ENCODE results near the gene ICA1. TPM values are rescaled to one million over a fixed set of nuclear protein-coding genes. Genes with fewer than 3 reads are reported as not detected.
A peak's percentile ranks its signal among the peaks of the same experiment; 100 is the strongest.
"Not testable (repeated sequence)": the region's sequence is repeated elsewhere in the genome, so short reads cannot be mapped to it uniquely, and the experiment has no call there.

Gene ICA1
- total RNA-seq, 1 donor from 2014 or later: 25.5 TPM

DNA sequence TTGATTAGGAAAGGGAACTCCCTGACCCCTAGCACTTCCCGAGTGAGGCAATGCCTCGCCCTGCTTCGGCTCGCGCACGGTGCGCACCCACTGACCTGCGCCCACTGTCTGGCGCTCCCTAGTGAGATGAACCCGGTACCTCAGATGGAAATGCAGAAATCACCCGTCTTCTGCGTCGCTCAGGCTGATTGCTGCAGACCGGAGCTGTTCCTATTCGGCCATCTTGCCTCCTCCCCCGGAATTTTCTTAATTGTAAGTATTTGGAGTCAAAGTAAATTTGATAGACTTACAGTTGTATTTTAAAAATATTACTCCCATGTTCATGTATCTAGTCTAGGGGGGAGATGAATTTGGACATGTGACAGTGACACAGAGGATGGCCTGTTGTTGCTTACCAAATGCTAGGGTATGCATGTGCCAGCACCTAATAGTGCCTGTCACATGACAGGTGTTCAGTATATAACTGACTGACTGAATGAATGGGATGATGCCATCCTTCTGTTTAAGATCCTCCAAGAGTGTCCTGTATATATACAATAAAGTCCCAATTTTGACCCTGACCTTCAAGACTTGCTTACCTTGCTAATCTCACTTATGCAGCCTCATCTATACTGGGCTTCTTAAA lies 42.0 kb upstream of the ICA1 start:
- Histone ChIP-seq H3K9me3 (no peaks in the 10 kb centered on the region), H3K36me3 (no peaks in the 10 kb centered on the region), H3K4me3 (no peak overlapping the region), H3K27me3 (no peaks in the 10 kb centered on the region), H3K27ac (no peak overlapping the region), H3K4me1 (no peaks in the 10 kb centered on the region)
- DNase-seq (ENCODE audit: extremely low spot score in 2 of 2): no peak
- intact Hi-C loops (cut with DNase I): no loop called here
- no peak for TF ChIP-seq POLR2A (IDR thresholded peaks at IDR 0.05)
- TF ChIP-seq, protein P1, sequence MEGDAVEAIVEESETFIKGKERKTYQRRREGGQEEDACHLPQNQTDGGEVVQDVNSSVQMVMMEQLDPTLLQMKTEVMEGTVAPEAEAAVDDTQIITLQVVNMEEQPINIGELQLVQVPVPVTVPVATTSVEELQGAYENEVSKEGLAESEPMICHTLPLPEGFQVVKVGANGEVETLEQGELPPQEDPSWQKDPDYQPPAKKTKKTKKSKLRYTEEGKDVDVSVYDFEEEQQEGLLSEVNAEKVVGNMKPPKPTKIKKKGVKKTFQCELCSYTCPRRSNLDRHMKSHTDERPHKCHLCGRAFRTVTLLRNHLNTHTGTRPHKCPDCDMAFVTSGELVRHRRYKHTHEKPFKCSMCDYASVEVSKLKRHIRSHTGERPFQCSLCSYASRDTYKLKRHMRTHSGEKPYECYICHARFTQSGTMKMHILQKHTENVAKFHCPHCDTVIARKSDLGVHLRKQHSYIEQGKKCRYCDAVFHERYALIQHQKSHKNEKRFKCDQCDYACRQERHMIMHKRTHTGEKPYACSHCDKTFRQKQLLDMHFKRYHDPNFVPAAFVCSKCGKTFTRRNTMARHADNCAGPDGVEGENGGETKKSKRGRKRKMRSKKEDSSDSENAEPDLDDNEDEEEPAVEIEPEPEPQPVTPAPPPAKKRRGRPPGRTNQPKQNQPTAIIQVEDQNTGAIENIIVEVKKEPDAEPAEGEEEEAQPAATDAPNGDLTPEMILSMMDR (IDR thresholded peaks at IDR 0.05): no peak
- TF ChIP-seq POLR2AphosphoS5 (IDR thresholded peaks at IDR 0.05; ENCODE audit: insufficient read depth in 1 of 2, low read depth in 1 of 2): no peak

DNA sequence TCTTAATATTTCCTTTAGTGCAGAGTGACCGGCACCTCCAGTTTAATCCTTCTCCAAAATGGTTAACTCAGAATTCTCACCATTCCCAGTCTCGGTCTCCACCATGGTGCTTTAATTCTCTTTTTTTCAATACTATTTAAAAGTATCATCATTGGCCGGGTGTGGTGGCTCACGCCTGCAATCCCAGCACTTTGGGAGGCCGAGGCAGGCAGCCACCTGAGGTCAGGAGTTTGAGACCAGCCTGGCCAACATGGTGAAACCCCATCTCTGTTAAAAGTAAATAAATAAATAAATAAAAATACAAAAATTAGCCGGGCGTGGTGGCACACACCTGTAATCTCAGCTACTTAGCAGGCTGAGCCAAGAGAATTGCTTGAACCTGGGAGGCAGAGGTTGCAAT lies 35.1 kb upstream of the ICA1 start:
- intact Hi-C loops (cut with DNase I); H3K27me3 ChIP-seq; H3K9me3 ChIP-seq; H3K27ac ChIP-seq; H3K4me3 ChIP-seq; DNase-seq (ENCODE audit: extremely low spot score in 2 of 2); H3K36me3 ChIP-seq; H3K4me1 ChIP-seq: not testable (repeated sequence)

DNA sequence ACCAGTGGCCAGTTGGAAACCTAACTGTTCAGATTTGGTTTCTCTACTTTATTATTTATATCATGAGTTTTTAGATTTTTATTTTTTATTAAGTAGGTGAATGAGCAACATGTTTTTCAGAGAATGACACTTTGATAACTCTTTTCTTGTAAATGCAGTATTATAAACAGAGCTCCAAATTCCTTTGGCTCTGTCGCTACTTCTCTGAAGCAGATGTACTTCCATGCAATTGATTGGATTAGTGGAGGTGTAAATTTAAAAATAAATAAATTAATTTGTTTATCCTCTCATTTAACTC lies 34.3 kb upstream of the ICA1 start:
- Histone ChIP-seq H3K36me3 (no peaks in the 10 kb centered on the region), H3K4me3 (no peak overlapping the region), H3K9me3 (no peaks in the 10 kb centered on the region), H3K27me3 (no peaks in the 10 kb centered on the region), H3K27ac (no peak overlapping the region), H3K4me1 (no peaks in the 10 kb centered on the region)
- DNase-seq (ENCODE audit: extremely low spot score in 2 of 2): no peak
- intact Hi-C loops (cut with DNase I): no loop called here
- TF ChIP-seq POLR2AphosphoS5 (IDR thresholded peaks at IDR 0.05; ENCODE audit: insufficient read depth in 1 of 2, low read depth in 1 of 2): no peak
- no peak for TF ChIP-seq POLR2A (IDR thresholded peaks at IDR 0.05)
- TF ChIP-seq, protein P1 (IDR thresholded peaks at IDR 0.05): no peak

DNA sequence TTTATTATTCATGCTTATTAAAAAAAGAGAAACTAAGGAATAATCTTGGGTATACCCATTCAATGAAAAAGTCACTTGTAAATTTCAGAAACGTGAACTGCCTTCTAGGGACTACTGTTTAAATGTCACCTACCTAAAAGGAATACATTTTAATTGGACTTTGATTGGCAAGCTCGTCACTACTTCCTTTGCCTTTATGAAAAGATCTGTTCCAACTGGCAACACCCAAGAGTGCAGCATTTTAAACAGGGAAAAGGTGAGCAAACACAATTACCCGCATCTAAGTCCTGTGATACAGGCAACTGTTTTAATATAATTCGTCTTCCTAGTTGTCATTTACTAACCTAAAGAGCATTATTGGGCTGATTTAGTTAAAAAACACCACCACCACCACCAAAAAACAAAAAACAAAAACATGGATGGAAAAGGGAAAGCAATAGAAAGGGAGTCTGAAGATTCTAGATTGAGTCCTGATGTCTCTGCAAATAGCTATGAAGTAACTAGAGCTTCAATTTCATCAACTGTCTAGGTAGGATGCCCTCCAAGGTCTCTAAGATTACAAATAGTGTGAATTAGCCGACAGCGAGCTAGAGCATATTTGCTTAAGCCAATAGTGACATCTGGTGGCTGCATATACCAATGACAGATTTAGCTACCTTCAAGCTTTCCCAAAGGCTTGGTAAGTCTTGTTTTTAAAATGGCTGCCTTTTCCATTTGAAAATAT lies 33.8 kb upstream of the ICA1 start:
- peak in 1 of 2 donors; percentile 26 for TF ChIP-seq POLR2AphosphoS5 (IDR thresholded peaks at IDR 0.05; ENCODE audit: insufficient read depth in 1 of 2, low read depth in 1 of 2)
- no peak for TF ChIP-seq POLR2A (IDR thresholded peaks at IDR 0.05)
- TF ChIP-seq, protein P1 (IDR thresholded peaks at IDR 0.05): peak; percentile 61 to 88 (median 65)
- DNase-seq (ENCODE audit: extremely low spot score in 2 of 2): no peak
- Histone ChIP-seq H3K27ac (no peak overlapping the region), H3K9me3 (no peaks in the 10 kb centered on the region), H3K36me3 (no peaks in the 10 kb centered on the region), H3K4me1 (no peaks in the 10 kb centered on the region), H3K27me3 (no peaks in the 10 kb centered on the region), H3K4me3 (no peak overlapping the region)
- intact Hi-C loops (cut with DNase I): no loop called here

DNA sequence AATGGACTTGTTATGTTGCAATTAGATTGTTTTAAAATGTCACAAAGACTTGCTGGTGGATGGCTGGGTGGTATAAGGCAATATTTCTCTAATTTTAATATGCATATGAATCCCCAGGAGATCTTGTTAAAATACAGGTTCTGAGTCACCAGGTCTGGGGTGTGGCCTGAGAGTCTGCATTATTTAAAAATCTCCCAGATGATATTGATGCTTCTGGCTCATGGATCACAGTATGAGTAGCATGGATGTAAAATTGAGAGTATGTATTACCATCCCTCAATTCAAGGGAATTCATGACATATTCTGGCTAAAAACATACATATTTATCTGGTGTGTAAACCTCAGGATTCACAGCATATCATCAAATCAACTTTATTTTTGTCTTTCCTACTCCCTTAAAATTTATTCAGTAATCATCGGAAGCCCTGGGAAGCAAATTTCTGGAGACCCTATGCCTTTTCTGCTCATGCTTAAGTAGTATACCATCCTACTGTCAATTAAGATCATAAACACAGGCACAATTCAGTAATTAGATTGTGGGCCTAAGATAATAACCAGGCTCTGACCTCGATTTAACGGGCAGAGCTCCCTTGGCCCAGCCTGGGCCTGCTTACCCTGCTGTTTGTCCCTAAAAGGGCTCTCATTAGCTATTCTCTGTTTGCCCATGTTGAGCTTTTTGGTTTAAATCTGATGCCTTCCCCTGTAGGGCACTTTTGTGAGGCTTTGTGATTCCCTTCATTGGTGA lies 29.6 kb upstream of the ICA1 start:
- H3K27ac ChIP-seq: no peak overlapping the region
- H3K4me1 ChIP-seq: no peaks in the 10 kb centered on the region
- TF ChIP-seq POLR2AphosphoS5 (IDR thresholded peaks at IDR 0.05; ENCODE audit: insufficient read depth in 1 of 2, low read depth in 1 of 2) (no peak), POLR2A (IDR thresholded peaks at IDR 0.05) (no peak)
- TF ChIP-seq, protein P1 (IDR thresholded peaks at IDR 0.05): no peak
- H3K4me3 ChIP-seq: no peak overlapping the region
- no peaks in the 10 kb centered on the region for H3K36me3 ChIP-seq
- H3K27me3 ChIP-seq: no peaks in the 10 kb centered on the region
- no peak for DNase-seq (ENCODE audit: extremely low spot score in 2 of 2)
- intact Hi-C loops (cut with DNase I): no loop called here
- no peaks in the 10 kb centered on the region for H3K9me3 ChIP-seq
